Gastroesophageal sphincter (tissue), 4 donors: ENCODE measurements around the gene XYLT1. TPM values are rescaled to one million over a fixed set of nuclear protein-coding genes. Genes with fewer than 3 reads are reported as not detected.

ENCODE experiments used
- ATAC-seq: fragments of 150-250 bp; one replicate; pipeline ENCODE4 v1.9.1; 2016; ENCODE audit warnings: mild to moderate bottlenecking, moderate library complexity
- H3K27ac ChIP-seq, 4 donors: fragments of 200-600 bp; sonication (generic) in 3 of 4; 1 replicate in 3 of 4; 2 replicates in 1 of 4; pipeline ENCODE4 v1.5.1; 2016 to 2019
- H3K27me3 ChIP-seq: fragments of 200-600 bp; sonication (generic); one replicate; pipeline ENCODE4 v1.5.1; 2019
- H3K36me3 ChIP-seq, 2 donors: fragments of 200-600 bp; sonication (generic); one replicate each; pipeline ENCODE4 v1.5.1; 2019; ENCODE audit warnings: control low read depth in 1 of 2
- H3K4me1 ChIP-seq, 3 donors: fragments of 200-600 bp; sonication (generic); 1 replicate in 2 of 3; 2 replicates in 1 of 3; pipeline ENCODE4 v1.5.1; 2016 to 2019; ENCODE audit warnings: control low read depth in 2 of 3
- H3K4me3 ChIP-seq, 2 donors: fragments of 200-600 bp; sonication (generic); one replicate each; pipeline ENCODE4 v1.5.1; 2019; ENCODE audit warnings: mild to moderate bottlenecking in 1 of 2, moderate library complexity in 1 of 2
- H3K9me3 ChIP-seq, 3 donors: fragments of 200-600 bp; sonication (generic); one replicate each; pipeline ENCODE4 v1.5.1; 2017 to 2019; ENCODE audit warnings: control low read depth in 2 of 3
- EP300 ChIP-seq: sonication (generic); formaldehyde crosslinking; IDR thresholded peaks from one replicate; pipeline ENCODE4 v1.6.1; 2017; ENCODE audit warnings: antibody characterized with exemption, mild to moderate bottlenecking
- POLR2A ChIP-seq, 2 donors: fragments of 450-650 bp; IDR thresholded peaks; one replicate each; pipeline ENCODE4 v1.6.1; 2017; ENCODE audit warnings: antibody characterized with exemption in 2 of 2, mild to moderate bottlenecking in 2 of 2, moderate library complexity in 1 of 2
- POLR2AphosphoS5 ChIP-seq: sonication (generic); formaldehyde crosslinking; IDR thresholded peaks from one replicate; pipeline ENCODE4 v1.6.1; 2017; ENCODE audit warnings: antibody characterized with exemption
- WGBS, 2 donors: methylation state at CpG; one replicate each; pipeline ENCODE4 v1.1.5; 2018; ENCODE audit warnings: low coverage in 1 of 2; 5-methylcytosine and 5-hydroxymethylcytosine counted together
- total RNA-seq, 4 donors: library from RNA; depleted of rRNA; stranded (reverse); fragments of >200 nt; gene quantifications; one replicate each; pipeline ENCODE4 v1.1.0, GENCODE V29; 2016
- TF ChIP-seq, protein P1 (sequence below), 4 experiments: fragments of 200-600 bp in 2 of 4; fragments of 450-650 bp in 2 of 4; sonication (generic) in 1 of 4; IDR thresholded peaks; one replicate each; pipeline ENCODE4 v1.5.1; 2017 to 2019; ENCODE audit warnings: antibody characterized with exemption in 4 of 4, mild to moderate bottlenecking in 2 of 4, moderate library complexity in 2 of 4

XYLT1 gene
- total RNA-seq, 4 donors from 2014 or later = 19.1 to 51.6 (median 23.7) TPM

DNA sequence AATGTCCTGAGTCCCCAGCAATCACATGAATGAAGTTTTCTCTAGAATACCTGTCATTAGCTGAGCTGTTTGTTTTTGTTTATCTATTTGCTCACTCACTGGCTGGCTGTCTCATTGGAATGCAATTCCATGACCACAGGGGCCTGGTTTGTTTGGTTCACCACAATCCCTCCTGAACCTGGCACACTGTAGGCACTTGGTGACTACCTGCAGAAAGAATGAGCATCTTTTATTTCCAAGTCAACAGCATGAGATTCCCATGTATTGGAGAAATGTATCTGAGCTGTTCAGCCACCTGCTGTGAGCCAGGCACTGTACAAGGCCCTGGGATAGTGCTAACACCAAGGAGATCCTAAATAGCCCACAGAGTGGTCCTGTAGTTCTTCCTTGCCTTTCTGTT, 345.1 kb downstream of the XYLT1 start:
- no peak for ATAC-seq
- no peaks in the 10 kb centered on the region for H3K27me3 ChIP-seq
- H3K36me3 ChIP-seq = peaks cover 0 to 54% of the 10 kb centered on the region in 2 donors
- H3K9me3 ChIP-seq = no peaks in the 10 kb centered on the region
- H3K4me1 ChIP-seq = no peaks in the 10 kb centered on the region
- no peak for TF ChIP-seq POLR2A (IDR thresholded peaks at IDR 0.05)
- no peak for TF ChIP-seq POLR2AphosphoS5
- TF ChIP-seq EP300 = no peak
- TF ChIP-seq, protein P1, sequence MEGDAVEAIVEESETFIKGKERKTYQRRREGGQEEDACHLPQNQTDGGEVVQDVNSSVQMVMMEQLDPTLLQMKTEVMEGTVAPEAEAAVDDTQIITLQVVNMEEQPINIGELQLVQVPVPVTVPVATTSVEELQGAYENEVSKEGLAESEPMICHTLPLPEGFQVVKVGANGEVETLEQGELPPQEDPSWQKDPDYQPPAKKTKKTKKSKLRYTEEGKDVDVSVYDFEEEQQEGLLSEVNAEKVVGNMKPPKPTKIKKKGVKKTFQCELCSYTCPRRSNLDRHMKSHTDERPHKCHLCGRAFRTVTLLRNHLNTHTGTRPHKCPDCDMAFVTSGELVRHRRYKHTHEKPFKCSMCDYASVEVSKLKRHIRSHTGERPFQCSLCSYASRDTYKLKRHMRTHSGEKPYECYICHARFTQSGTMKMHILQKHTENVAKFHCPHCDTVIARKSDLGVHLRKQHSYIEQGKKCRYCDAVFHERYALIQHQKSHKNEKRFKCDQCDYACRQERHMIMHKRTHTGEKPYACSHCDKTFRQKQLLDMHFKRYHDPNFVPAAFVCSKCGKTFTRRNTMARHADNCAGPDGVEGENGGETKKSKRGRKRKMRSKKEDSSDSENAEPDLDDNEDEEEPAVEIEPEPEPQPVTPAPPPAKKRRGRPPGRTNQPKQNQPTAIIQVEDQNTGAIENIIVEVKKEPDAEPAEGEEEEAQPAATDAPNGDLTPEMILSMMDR (IDR thresholded peaks at IDR 0.05) = no peak
- H3K27ac ChIP-seq = no peak overlapping the region
- no peak overlapping the region for H3K4me3 ChIP-seq

DNA sequence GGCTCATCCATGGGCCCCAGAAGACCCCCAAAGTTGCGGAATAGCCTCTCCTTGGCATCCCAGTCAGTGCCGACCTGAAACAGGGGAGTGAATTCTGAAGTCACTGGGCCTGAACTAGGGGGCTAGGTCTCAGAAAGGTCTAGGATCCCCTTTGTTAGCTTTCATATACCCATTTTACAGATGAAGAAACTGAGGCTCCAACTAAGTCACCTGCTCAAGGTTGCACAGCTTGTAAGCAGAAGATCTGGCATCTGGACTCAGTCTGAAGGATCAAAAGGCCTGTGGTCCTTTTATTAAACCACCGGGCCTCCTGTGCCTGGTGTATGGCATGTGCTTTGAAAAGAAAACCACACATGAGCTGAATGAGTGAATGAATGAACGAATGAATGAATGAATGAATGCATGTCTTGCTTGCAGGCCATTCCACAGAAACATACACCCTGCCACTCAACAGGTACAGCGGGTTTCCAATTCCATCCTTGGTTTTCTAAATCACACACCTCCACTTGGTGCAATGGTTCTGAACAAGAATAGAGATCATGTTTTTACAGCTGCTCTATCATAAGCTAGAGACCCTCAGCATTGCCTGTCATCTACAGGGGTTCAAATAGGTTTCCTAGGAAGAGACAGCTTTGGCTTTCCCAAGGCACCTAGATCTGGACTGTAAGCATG, 352.7 kb downstream of the XYLT1 start:
- no peaks in the 10 kb centered on the region for H3K27me3 ChIP-seq
- H3K9me3 ChIP-seq = no peaks in the 10 kb centered on the region
- no peak overlapping the region for H3K4me3 ChIP-seq
- no peak for ATAC-seq
- TF ChIP-seq POLR2AphosphoS5 (no peak), POLR2A (IDR thresholded peaks at IDR 0.05) (no peak), EP300 (no peak)
- TF ChIP-seq, protein P1 (IDR thresholded peaks at IDR 0.05) = no peak
- no peak overlapping the region for H3K27ac ChIP-seq
- H3K4me1 ChIP-seq = no peaks in the 10 kb centered on the region
- 63 to 84% methylated on average over 2 to 5 of the region's 5 CpGs for WGBS, 2 donors
- peaks cover 0 to 58% of the 10 kb centered on the region in 2 donors for H3K36me3 ChIP-seq

DNA sequence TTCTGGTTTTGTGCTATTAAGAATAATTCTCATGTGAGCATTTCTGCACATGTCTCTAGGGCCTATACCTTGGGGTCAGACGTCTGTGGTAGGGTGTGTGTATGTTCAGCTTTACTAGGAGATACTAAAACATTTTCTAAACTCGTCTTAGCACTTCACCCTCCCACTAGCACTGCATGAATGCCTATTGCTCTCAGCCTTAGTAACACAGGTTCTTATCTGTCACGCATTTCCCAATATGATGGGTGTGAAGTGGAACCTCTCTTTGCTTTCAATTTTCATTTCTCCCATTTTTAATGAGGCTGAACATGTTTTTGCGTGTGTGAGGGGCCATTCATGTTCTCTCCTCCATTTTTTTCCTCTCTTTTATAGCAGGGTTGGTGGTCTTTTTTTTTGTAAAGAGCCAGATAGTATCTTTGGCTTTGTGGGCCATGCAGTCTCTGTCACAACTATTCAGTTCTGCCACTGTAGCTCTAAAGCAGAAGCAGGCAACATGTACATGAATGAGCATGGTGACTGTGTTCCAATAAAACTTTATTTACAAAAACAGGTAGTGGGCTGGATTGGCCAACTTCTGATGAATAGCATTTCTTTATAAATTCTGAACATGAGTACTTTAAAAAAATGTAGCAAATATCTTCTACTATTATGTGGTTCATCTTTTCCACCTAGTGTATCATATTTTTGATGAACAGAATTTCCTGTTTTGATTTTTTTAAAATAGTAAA, 354.0 kb downstream of the XYLT1 start:
- Histone ChIP-seq H3K4me3 (no peak overlapping the region), H3K9me3 (no peaks in the 10 kb centered on the region), H3K27me3 (no peaks in the 10 kb centered on the region), H3K36me3 (peaks cover 0 to 62% of the 10 kb centered on the region in 2 donors), H3K27ac (no peak overlapping the region), H3K4me1 (no peaks in the 10 kb centered on the region)
- TF ChIP-seq EP300 = no peak
- ATAC-seq = no peak
- WGBS, 2 donors = 90 to 98% methylated on average over 4 of the region's 4 CpGs

DNA sequence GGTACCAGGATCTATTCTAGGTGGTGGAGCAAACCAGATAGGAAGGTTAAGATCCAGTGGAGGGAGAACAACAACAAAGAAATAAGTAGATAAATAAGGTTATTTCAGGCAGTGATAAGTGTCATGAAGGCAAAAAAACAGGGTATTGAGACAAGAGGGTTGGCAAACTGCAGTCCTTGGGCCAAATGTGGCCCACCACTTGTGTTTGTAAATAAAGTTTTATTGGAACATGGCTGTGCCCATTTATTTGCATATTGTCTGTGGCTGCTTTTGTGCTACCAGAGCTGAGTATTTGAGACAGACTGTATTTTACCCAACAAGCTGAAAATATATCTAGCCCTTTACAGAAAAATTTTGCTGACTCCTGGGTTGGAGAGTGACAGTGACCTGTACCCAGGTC, 361.3 kb downstream of the XYLT1 start:
- Histone ChIP-seq H3K27ac (no peak overlapping the region), H3K4me3 (no peak overlapping the region), H3K36me3 (peaks cover 0 to 49% of the 10 kb centered on the region in 2 donors), H3K4me1 (no peaks in the 10 kb centered on the region), H3K9me3 (no peaks in the 10 kb centered on the region), H3K27me3 (no peaks in the 10 kb centered on the region)
- no peak for TF ChIP-seq EP300
- no peak for TF ChIP-seq POLR2AphosphoS5
- TF ChIP-seq, protein P1 (IDR thresholded peaks at IDR 0.05) = no peak
- no peak for TF ChIP-seq POLR2A (IDR thresholded peaks at IDR 0.05)
- no peak for ATAC-seq

DNA sequence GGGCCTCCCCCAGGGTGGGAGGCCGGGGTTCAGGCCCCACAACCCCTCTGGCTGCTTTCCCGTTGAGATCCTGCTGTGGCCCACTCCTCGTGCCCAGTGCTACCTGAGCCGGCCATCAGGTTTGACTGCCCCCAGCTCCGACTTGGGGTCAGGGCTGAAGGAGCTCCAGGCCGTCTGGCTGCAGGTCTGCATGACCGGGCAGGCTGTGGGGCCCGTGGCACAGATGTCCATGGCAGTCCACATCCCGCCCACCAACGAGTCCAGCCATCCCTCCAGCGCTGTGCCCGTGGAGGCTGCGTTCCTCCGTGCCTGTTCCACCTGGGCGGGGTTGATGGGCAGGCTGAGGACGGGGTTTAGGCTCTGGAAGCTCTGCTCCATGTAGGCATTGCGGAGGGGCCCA, 362.2 kb downstream of the XYLT1 start:
- no peak overlapping the region for H3K4me3 ChIP-seq
- H3K36me3 ChIP-seq = peaks cover 0 to 40% of the 10 kb centered on the region in 2 donors
- WGBS, 2 donors = 100% methylated on average over 1 of the region's 17 CpGs; no CpG with 5 or more reads in 1 of the 2 donors
- H3K27me3 ChIP-seq = no peaks in the 10 kb centered on the region
- TF ChIP-seq POLR2A (IDR thresholded peaks at IDR 0.05) (no peak), POLR2AphosphoS5 (no peak), EP300 (no peak)
- TF ChIP-seq, protein P1 (IDR thresholded peaks at IDR 0.05) = no peak
- H3K4me1 ChIP-seq = no peaks in the 10 kb centered on the region
- no peaks in the 10 kb centered on the region for H3K9me3 ChIP-seq
- H3K27ac ChIP-seq = no peak overlapping the region
- no peak for ATAC-seq
